GM21723 (cell line): Measurements from ENCODE around the gene RAB44.
"Not testable (repeated sequence)": the region's sequence is repeated elsewhere in the genome, so short reads cannot be mapped to it uniquely, and the experiment has no call there.

ENCODE experiments used
- ATAC-seq: cut with Tn5 transposase; IDR thresholded peaks from one replicate; pipeline ENCODE4 v1.9.1; 2021; ENCODE audit warnings: mild to moderate bottlenecking, moderate library complexity; ENCODE audit not compliant: unreplicated experiment

The RAB44 gene

GRCh38 chr6:36703982-36704381, 6.4 kb downstream of the RAB44 start:
- ATAC-seq: no peak

GRCh38 chr6:36704961-36705577, 7.4 kb downstream of the RAB44 start:
- not testable (repeated sequence) for ATAC-seq

GRCh38 chr6:36706339-36706738, 8.7 kb downstream of the RAB44 start:
- no peak for ATAC-seq

GRCh38 chr6:36712816-36713215, 15.2 kb downstream of the RAB44 start:
- ATAC-seq: no peak

GRCh38 chr6:36713846-36714245, 16.2 kb downstream of the RAB44 start:
- no peak for ATAC-seq

- no peak for ATAC-seq
Observed at GRCh38 chr6:36714511-36714910, 16.9 kb downstream of the RAB44 start.

GRCh38 chr6:36715469-36715868, 17.8 kb downstream of the RAB44 start:
- no peak for ATAC-seq

GRCh38 chr6:36716476-36717093, 19.0 kb downstream of the RAB44 start:
- ATAC-seq: no peak

GRCh38 chr6:36717231-36717825, 19.7 kb downstream of the RAB44 start:
- no peak for ATAC-seq

GRCh38 chr6:36717871-36718540, 20.4 kb downstream of the RAB44 start:
- ATAC-seq: no peak

- no peak for ATAC-seq
Observed at GRCh38 chr6:36718560-36718959, 20.9 kb downstream of the RAB44 start.

- ATAC-seq: no peak
Observed at GRCh38 chr6:36719126-36719525, 21.5 kb downstream of the RAB44 start.

- ATAC-seq: no peak
Observed at GRCh38 chr6:36720251-36721141, 22.9 kb downstream of the RAB44 start.

- ATAC-seq: no peak
Observed at GRCh38 chr6:36721369-36722140, 23.9 kb downstream of the RAB44 start.

- no peak for ATAC-seq
Observed at GRCh38 chr6:36722365-36722764, 24.7 kb downstream of the RAB44 start.

GRCh38 chr6:36722879-36723278, 25.3 kb downstream of the RAB44 start:
- ATAC-seq: no peak

GRCh38 chr6:36723992-36724391, 26.4 kb downstream of the RAB44 start:
- ATAC-seq: not testable (repeated sequence)

GRCh38 chr6:36724514-36725390, 27.1 kb downstream of the RAB44 start:
- ATAC-seq: no peak

GRCh38 chr6:36725581-36725980, 28.0 kb downstream of the RAB44 start:
- no peak for ATAC-seq
